ENCODE measurements around the gene WIF1. TPM values are rescaled to one million over a fixed set of nuclear protein-coding genes. Genes with fewer than 3 reads are reported as not detected.

The WIF1 gene
- total RNA-seq, 1 donor from 2014 or later = not detected

DNA sequence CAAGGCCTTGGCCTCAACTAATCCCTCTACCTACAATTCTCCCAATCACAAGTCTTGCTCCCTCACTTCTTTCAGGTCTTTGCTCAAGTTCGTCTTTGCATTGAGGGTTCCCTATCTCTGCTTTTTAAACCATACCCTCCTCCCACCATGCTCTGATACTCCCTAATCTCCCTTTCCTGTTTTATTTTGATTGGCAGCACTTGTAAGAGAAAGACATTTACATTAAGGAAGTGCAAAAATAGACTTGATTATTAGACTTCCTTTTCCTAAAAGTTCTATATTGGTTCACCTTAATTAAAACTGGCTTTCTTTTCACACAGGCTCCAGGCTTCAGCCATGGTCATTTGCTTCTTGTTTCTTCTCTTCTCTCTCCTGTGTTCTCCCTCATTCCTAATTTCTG is 18.3 kb upstream of the WIF1 start:
- POLR2A ChIA-PET = no interaction called here
- DNase-seq = no peak
- H3K27me3 Mint-ChIP-seq = peaks cover 3% of the 10 kb centered on the region
- CTCF ChIA-PET = no interaction called here
- H3K4me1 Mint-ChIP-seq = peaks cover 9% of the 10 kb centered on the region
- peaks cover 3% of the 10 kb centered on the region for H3K9me3 Mint-ChIP-seq
- TF ChIP-seq, protein P1, sequence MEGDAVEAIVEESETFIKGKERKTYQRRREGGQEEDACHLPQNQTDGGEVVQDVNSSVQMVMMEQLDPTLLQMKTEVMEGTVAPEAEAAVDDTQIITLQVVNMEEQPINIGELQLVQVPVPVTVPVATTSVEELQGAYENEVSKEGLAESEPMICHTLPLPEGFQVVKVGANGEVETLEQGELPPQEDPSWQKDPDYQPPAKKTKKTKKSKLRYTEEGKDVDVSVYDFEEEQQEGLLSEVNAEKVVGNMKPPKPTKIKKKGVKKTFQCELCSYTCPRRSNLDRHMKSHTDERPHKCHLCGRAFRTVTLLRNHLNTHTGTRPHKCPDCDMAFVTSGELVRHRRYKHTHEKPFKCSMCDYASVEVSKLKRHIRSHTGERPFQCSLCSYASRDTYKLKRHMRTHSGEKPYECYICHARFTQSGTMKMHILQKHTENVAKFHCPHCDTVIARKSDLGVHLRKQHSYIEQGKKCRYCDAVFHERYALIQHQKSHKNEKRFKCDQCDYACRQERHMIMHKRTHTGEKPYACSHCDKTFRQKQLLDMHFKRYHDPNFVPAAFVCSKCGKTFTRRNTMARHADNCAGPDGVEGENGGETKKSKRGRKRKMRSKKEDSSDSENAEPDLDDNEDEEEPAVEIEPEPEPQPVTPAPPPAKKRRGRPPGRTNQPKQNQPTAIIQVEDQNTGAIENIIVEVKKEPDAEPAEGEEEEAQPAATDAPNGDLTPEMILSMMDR (IDR thresholded peaks at IDR 0.05) = no peak
- intact Hi-C loops (cut with micrococcal nuclease) = no loop called here
- no peak overlapping the region for H3K4me3 Mint-ChIP-seq
- ATAC-seq (ENCODE audit: low read depth) = no peak
- H3K36me3 Mint-ChIP-seq (ENCODE audit: low read depth) = no peaks in the 10 kb centered on the region
- H3K27ac Mint-ChIP-seq = no peak overlapping the region

DNA sequence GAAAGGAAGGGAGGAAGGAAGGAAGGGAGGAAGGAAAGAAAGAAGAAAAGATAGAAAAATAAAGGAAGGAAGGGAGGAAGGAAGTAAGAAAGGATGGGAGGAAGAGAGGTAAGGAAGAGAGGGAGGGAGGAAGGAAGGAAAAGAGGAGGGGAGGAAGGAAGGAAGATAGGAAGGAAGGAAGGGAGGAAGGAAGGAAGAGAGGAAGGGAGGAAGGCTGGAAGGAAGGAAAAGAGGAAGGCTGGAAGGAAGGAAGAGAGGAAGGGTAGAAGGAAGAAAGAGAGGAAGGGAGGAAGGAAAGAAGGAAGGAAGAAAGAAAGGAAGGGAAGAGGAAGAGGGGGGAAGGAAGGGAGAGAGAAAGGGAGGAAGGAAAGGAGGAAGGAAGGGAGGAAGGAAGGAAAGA is 12.8 kb upstream of the WIF1 start:
- POLR2A ChIA-PET = no interaction called here
- no peaks in the 10 kb centered on the region for H3K4me1 Mint-ChIP-seq
- no peak overlapping the region for H3K4me3 Mint-ChIP-seq
- intact Hi-C loops (cut with micrococcal nuclease) = no loop called here
- TF ChIP-seq, protein P1 (IDR thresholded peaks at IDR 0.05) = no peak
- H3K36me3 Mint-ChIP-seq (ENCODE audit: low read depth) = no peaks in the 10 kb centered on the region
- peaks cover 5% of the 10 kb centered on the region for H3K27me3 Mint-ChIP-seq
- no peak for DNase-seq
- peaks cover 3% of the 10 kb centered on the region for H3K9me3 Mint-ChIP-seq
- H3K27ac Mint-ChIP-seq = no peak overlapping the region
- CTCF ChIA-PET = no interaction called here
- ATAC-seq (ENCODE audit: low read depth) = no peak

DNA sequence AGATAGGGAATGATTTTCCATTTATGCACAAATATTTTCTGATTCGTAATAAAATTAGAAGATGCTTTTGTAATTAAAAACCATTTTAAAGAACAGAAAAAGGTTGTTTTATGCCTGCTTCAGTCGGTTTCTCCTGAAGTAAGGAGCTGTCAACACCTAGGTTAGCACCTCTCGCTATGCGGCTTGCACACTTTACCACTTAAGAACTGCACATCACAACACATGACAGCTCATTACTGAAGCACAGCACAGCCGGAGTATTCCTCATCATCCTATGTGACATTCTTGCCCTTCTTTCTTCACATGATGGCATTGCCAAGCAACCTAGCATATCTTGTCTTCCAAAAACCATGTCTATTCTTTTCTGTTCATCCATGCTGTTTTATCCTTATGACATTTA is 5.4 kb upstream of the WIF1 start:
- Mint-ChIP-seq H3K36me3 (ENCODE audit: low read depth) (no peaks in the 10 kb centered on the region), H3K27ac (no peak overlapping the region), H3K27me3 (peaks cover 16% of the 10 kb centered on the region), H3K9me3 (no peaks in the 10 kb centered on the region), H3K4me3 (no peak overlapping the region), H3K4me1 (peaks cover 5% of the 10 kb centered on the region)
- POLR2A ChIA-PET = no interaction called here
- ATAC-seq (ENCODE audit: low read depth) (no peak), DNase-seq (no peak)
- TF ChIP-seq, protein P1 (IDR thresholded peaks at IDR 0.05) = no peak
- CTCF ChIA-PET = no interaction called here
- intact Hi-C loops (cut with micrococcal nuclease) = no loop called here

DNA sequence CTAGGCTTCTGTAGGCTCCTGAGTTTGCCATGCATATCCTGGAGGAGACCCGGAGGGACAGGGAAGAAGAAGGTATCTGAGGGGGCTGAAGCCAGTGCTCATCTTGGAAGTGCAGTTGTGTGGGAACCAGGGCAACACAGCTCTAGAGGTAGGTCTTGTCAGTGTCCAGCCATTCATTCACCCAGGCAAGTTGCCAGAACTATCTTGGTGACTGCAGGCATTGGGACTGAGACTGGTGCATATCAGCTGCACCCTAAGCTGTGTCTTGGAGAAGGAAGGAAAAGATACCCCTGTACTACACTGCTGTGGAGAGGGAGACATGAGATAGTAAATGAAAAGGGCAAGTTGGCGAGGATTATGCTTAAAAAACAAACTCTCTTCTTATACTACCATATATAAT is 4.9 kb upstream of the WIF1 start:
- CTCF ChIA-PET = no interaction called here
- no peak for ATAC-seq (ENCODE audit: low read depth)
- POLR2A ChIA-PET = no interaction called here
- H3K27me3 Mint-ChIP-seq = peaks cover 13% of the 10 kb centered on the region
- intact Hi-C loops (cut with micrococcal nuclease) = no loop called here
- TF ChIP-seq, protein P1 (IDR thresholded peaks at IDR 0.05) = no peak
- H3K4me3 Mint-ChIP-seq = no peak overlapping the region
- no peak for DNase-seq
- H3K36me3 Mint-ChIP-seq (ENCODE audit: low read depth) = no peaks in the 10 kb centered on the region
- peaks cover 9% of the 10 kb centered on the region for H3K4me1 Mint-ChIP-seq
- no peak overlapping the region for H3K27ac Mint-ChIP-seq
- no peaks in the 10 kb centered on the region for H3K9me3 Mint-ChIP-seq

DNA sequence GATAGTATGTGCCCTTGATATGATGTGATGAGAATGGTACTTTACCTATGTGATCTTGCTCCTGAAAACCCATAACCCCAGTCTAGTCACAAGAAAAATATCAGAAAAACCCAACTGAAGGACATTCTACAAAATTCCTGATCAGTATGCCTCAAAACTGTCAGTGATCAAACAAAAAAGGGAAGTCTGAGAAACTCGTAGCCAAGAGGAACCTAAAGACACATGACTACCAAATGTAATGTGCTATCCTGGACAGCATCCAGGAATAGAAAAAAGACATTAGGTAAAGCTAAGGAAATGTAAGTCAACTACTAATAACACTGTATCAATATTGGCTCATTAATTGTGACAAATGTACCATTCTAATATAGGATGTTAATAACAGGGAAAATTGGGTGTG is 4.1 kb upstream of the WIF1 start:
- ATAC-seq (ENCODE audit: low read depth) (no peak), DNase-seq (no peak)
- CTCF ChIA-PET = no interaction called here
- intact Hi-C loops (cut with micrococcal nuclease) = no loop called here
- Mint-ChIP-seq H3K36me3 (ENCODE audit: low read depth) (no peaks in the 10 kb centered on the region), H3K9me3 (no peaks in the 10 kb centered on the region), H3K27me3 (peaks cover 18% of the 10 kb centered on the region), H3K27ac (no peak overlapping the region), H3K4me3 (no peak overlapping the region), H3K4me1 (peaks cover 14% of the 10 kb centered on the region)
- POLR2A ChIA-PET = no interaction called here
- TF ChIP-seq, protein P1 (IDR thresholded peaks at IDR 0.05) = no peak
